ENCODE measurements around the gene BFSP2. TPM values are rescaled to one million over a fixed set of nuclear protein-coding genes. Genes with fewer than 3 reads are reported as not detected.

Gene BFSP2
- total and polyA plus RNA-seq, 10 donors = 1.5 to 52.5 (median 3.1) TPM; not detected in 1

DNA sequence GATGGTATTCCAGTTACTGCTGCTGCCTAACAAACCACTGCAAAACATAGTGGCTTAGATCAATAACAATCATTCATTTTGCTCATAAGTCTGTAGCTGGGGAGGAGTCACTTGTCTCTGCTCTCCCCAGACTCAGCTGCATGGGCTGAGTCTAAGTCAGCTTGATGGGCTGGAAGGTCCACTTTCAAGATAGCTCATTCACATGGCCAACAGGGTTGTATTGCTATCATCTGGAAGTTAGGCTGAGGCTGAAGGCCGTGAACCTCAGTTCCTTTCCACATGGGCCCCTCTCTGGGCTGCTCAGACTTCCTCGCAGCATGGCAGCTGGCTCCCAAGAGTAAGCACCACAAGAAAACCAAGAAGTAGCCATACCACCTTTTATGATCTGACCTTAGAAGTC is 28.7 kb upstream of the BFSP2 start:
- Histone ChIP-seq H3K27ac (no peak overlapping the region), H3K9me3 (no peaks in the 10 kb centered on the region), H3K4me1 (no peaks in the 10 kb centered on the region), H3K4me3 (no peak overlapping the region), H3K36me3 (no peaks in the 10 kb centered on the region), H3K27me3 (replicated peaks in 1 of 7) (peaks cover 0 to 8% (median 0%) of the 10 kb centered on the region in 7 donors)
- intact Hi-C loops (cut with DNase I; ENCODE audit: low total_unique reads) = no loop called here
- no peak for TF ChIP-seq POLR2AphosphoS5 (IDR thresholded peaks at IDR 0.05)
- TF ChIP-seq, protein P1, sequence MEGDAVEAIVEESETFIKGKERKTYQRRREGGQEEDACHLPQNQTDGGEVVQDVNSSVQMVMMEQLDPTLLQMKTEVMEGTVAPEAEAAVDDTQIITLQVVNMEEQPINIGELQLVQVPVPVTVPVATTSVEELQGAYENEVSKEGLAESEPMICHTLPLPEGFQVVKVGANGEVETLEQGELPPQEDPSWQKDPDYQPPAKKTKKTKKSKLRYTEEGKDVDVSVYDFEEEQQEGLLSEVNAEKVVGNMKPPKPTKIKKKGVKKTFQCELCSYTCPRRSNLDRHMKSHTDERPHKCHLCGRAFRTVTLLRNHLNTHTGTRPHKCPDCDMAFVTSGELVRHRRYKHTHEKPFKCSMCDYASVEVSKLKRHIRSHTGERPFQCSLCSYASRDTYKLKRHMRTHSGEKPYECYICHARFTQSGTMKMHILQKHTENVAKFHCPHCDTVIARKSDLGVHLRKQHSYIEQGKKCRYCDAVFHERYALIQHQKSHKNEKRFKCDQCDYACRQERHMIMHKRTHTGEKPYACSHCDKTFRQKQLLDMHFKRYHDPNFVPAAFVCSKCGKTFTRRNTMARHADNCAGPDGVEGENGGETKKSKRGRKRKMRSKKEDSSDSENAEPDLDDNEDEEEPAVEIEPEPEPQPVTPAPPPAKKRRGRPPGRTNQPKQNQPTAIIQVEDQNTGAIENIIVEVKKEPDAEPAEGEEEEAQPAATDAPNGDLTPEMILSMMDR (IDR thresholded peaks at IDR 0.05 in 8 of 11, conservative IDR thresholded peaks at IDR 0.05 in 3 of 11) = no peak
- TF ChIP-seq POLR2A (IDR thresholded peaks at IDR 0.05) = no peak
- DNase-seq = no peak
- WGBS, 5 donors = 85 to 97% (median 92%) methylated on average over 2 of the region's 2 CpGs

DNA sequence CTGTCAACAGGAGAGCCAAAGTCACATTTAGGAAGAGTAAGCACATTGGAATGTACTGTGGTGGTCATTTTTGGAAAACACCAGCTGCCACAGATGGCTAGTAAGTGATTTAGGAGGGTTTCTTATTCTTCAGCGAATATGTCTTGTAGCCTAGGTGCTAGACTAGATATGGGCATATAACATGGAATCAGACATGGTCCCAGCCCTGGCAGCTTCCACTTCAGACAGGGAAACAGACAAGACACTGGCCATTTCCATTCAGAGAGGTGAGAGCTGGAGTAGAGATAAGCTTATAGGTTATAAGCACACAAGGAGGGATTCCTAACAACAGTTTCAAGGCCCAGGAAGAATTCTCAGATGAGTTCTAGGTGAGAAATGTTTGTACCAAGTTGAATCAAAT is 28.2 kb upstream of the BFSP2 start:
- Histone ChIP-seq H3K9me3 (no peaks in the 10 kb centered on the region), H3K4me1 (no peaks in the 10 kb centered on the region), H3K36me3 (no peaks in the 10 kb centered on the region), H3K27me3 (replicated peaks in 1 of 7) (peaks cover 0 to 8% (median 0%) of the 10 kb centered on the region in 7 donors), H3K27ac (no peak overlapping the region), H3K4me3 (no peak overlapping the region)
- intact Hi-C loops (cut with DNase I; ENCODE audit: low total_unique reads) = no loop called here
- WGBS, 5 donors = 89 to 97% (median 94%) methylated on average over 1 of the region's 1 CpG
- TF ChIP-seq POLR2A (IDR thresholded peaks at IDR 0.05) (no peak), POLR2AphosphoS5 (IDR thresholded peaks at IDR 0.05) (no peak)
- TF ChIP-seq, protein P1 (IDR thresholded peaks at IDR 0.05 in 8 of 11, conservative IDR thresholded peaks at IDR 0.05 in 3 of 11) = no peak
- no peak for DNase-seq

DNA sequence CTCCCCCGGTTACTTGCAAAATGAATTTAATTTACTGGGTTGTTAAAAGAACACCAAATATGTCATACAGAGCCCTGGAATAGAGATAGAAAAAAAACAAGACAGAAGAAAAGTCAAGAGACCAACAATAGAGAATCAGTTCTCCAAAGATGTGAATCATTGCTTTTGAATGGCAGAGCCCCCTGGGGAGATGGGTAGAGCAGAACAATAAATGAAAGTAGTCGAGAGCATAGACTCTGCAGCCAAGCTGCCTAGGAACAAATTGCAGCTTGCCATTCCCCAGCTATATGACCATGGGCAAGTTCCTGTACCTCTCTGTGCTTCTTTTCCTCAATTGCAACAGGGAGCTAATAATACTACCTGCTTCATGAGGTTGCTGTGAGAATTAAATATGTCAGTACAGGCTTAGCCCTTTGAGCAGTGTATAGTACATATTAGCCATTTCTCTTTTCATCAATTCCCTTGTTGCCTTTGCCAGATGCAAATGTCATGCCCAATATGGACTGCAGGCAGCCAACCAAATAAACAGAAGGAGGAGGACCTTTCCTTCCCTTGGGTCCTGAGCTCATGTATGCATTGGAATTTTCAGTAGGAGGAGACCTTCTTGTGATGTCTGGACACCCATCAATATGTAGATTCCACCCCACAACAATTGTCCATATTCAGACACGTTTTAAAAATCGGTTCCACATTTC is 25.0 kb upstream of the BFSP2 start:
- Histone ChIP-seq H3K27me3 (replicated peaks in 1 of 7) (peaks cover 0 to 3% (median 0%) of the 10 kb centered on the region in 7 donors), H3K36me3 (no peaks in the 10 kb centered on the region), H3K4me3 (no peak overlapping the region), H3K9me3 (no peaks in the 10 kb centered on the region), H3K27ac (no peak overlapping the region), H3K4me1 (no peaks in the 10 kb centered on the region)
- TF ChIP-seq POLR2A (IDR thresholded peaks at IDR 0.05) (no peak), POLR2AphosphoS5 (IDR thresholded peaks at IDR 0.05) (no peak)
- TF ChIP-seq, protein P1 (IDR thresholded peaks at IDR 0.05 in 8 of 11, conservative IDR thresholded peaks at IDR 0.05 in 3 of 11) = no peak
- 72 to 86% (median 83%) methylated on average over 4 of the region's 4 CpGs for WGBS, 5 donors
- DNase-seq = no peak
- intact Hi-C loops (cut with DNase I; ENCODE audit: low total_unique reads) = no loop called here

DNA sequence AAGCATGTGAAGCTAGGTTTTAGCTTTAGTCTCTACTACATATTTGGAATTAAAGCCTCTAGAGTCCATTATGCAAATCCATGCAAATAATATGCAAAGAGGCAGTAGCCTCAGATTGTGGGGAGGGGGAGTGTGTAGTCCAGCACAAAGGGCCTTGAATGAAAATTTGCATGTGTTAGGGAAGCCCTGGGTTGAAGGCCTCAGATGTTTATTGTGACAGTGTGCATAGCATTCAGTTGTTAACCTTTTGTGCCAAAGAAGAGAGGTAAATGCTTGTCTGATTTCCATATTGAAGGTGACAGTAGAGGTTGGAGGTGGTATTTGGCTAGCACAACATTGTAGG is 24.5 kb upstream of the BFSP2 start:
- no peak for TF ChIP-seq POLR2AphosphoS5 (IDR thresholded peaks at IDR 0.05)
- TF ChIP-seq POLR2A (IDR thresholded peaks at IDR 0.05) = no peak
- TF ChIP-seq, protein P1 (IDR thresholded peaks at IDR 0.05 in 8 of 11, conservative IDR thresholded peaks at IDR 0.05 in 3 of 11) = no peak
- Histone ChIP-seq H3K27me3 (replicated peaks in 1 of 7) (peaks cover 0 to 3% (median 0%) of the 10 kb centered on the region in 7 donors), H3K9me3 (no peaks in the 10 kb centered on the region), H3K36me3 (no peaks in the 10 kb centered on the region), H3K4me1 (no peaks in the 10 kb centered on the region), H3K4me3 (no peak overlapping the region), H3K27ac (no peak overlapping the region)
- intact Hi-C loops (cut with DNase I; ENCODE audit: low total_unique reads) = no loop called here
- DNase-seq = no peak
